Effector CD4-positive, alpha-beta T cell (primary cell): ENCODE results near the gene KRT36.

ENCODE experiments used
- DNase-seq: peaks from one replicate; pipeline ENCODE4 v3.0.0-alpha.2; 2020

The KRT36 gene

DNA sequence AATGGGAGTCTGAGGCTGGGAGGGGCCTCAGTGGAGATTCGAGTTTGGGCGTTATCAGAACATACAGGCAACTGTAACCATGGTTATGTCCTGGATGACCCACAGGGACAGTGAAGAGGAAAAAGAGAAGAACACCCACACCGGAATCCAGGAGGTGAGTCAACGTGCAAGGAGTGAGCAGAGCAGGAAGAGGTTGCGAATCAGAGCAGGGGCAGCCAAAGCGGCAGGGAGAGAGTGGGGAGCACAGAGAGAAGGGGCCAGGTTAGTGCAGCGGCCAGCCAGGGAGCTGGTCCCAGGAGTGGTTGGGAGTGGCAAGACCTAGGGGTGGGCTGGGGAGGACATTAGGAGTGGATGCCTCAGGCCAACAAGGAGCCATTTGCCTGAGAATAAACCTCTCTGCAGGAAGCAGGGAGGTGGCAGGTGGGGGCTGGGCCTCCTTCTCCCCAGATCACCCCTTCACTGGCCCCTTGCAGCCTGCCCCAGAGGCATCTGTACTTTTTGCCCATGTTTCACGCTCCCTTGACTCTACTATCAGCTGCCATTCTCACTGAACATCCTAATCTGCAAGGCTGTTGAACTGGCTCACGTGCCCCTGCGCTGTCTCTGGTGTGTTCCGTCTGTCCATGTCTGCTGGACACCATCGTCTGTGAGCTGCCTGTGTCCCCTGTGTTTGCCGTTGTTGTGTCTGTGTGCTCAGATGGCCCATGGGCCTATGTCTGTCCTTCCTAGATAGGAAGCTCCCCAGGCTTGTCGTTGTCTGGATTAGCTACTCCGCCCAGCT, 10.6 kb upstream of the KRT36 start:
- DNase-seq = no peak

DNA sequence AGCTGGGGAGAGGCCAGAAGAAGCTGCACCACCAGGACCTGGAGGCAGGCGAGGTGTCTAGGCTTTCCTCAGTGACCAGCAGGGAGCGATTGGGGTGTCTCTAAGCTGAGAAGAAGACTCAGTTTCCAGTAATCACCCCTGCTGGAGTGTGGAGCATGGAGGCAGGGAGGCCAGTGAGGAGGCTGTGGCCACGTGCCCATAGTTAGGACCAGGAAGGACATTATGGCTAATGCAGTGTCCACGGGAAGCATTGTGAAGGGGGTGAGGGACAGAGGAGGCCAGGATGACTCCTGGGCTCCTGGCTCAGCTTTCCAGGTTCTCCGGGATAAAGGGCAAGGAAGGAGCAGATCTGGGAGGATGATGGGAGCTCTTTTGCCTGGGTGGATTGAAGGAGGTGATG, 10.0 kb upstream of the KRT36 start:
- DNase-seq = no peak

DNA sequence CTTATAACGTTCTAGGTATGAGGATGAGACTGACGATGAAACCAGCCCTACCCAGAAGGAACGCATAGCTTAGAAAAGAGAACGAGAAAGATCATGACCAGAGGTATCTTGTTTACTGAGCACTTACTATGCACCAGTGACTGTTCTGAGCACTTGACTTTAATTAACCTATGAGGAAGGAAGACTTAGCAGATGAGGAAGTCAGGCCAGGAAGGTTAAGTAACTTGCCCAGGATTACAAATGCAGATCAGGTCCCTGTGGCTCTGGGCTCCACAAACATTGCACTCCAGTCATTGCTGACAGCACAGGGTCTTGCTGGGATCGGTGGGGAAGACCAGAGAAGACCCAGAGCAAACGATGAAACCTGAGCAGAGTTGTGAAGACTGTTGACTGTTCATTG, 8.6 kb upstream of the KRT36 start:
- DNase-seq = no peak

GRCh38 chr17:41496803-41497484, 7.2 kb upstream of the KRT36 start:
- DNase-seq = no peak

DNA sequence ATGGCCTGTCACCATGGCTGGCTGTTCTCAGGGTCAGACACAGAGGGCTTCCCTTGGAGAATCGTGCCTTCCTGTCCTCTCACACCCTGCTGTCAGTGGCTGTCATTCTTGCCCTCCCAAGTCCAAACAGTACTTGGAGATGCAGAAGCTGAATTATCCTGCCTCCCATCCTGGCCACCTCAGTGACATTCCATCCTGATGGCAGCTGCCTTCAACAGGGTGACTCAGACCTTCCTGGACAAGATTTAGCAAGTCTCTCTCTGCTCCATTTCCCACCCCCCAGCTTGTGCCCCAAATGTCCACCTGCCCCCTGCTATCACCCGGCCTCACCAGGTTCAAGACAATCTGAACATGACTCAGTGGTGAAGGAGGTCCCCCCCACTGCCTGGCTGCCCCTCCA, 4.8 kb upstream of the KRT36 start:
- no peak for DNase-seq

DNA sequence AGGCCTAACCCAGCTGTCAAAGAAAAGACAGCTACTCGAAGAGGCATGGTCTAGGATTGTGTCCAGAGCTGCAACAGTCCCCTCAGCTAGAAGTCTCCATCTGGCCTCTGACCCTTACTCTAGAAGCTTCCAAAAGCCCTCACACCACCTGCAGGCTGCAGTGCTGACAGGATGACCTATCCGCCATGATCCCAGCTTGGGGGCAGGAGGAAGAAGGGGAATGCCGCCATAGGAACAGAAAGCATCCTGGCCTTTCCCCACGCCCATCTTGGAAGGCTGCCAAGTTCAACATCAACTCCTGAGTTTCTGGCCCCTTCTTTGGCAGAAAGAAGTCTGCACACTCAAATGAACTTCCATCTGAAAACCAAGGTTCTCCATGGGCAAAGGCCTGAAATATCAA, 3.1 kb upstream of the KRT36 start:
- no peak for DNase-seq

DNA sequence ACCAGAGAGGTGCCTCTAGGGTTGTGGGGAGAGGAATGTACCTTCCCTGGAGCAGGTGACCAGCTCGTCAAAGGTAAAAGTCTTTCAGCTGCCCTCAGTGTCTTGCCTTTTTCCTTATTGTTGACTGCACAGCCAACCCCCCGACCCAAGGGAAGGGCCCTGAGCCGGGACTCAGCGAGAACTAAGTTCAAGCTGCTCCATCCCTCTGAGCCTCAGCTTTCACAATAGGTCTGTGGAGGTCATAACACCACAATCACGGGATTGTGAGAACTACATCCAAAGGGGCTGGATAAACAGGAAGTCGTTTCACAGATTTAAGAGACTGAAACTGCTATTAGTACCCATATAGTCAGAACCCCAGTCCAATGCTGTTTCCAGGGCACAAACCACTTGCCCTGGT, 2.6 kb upstream of the KRT36 start:
- DNase-seq = no peak

DNA sequence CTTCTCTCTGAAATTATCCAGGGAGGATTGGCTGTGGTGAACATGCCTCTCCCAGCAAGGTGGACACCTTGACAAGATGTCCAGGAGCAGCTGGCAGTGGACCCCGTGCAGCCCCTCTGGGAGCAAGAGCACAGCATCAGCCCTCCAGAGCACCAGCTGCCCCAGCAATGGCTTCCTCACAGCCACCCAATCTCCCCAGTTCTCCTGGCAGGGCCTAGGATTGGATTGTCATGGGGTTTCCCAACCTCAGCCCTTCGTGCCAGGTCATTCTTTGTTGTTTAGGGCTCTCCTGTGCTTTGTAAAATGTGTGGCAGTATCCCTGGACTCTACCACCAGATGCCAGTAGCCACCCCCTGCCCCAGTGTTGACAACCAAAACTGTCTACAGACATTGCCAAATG, 1.8 kb upstream of the KRT36 start:
- DNase-seq = no peak

- no peak for DNase-seq
Observed at GRCh38 chr17:41490000-41490990, 585 bp upstream of the KRT36 start.

DNA sequence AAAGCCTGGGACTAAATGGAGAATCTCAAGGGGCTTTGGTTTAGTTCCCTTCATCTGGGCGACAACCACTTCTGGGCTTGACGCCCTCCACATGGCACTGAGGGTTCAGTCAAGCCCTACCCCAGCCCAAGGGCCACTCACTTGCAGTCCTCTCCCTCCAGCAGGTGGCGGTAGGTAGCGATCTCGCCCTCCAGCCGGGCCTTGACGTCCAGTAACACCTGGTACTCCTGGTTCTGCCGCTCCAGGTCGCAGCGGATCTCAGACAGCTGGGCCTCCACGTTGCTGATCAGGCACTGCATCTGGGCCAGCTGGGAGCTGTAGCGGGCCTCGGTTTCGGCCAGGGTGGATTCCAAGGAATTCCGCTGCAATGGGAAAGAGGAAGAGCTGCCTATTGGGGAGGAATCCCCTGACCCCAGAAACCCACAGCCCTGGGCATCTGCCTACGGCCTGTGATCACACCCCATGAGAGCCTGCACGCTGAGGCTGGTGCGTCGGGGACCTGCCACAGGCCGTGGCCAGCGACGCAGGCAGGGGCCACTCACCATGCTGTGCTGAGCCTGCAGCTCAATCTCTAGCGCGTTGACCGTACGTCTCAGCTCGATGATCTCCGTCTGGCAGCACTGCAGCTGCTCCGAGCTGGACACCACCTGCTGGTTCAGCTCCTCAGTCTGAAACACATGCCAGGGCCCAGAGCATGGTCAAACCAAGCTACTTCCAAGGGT, 2.7 kb downstream of the KRT36 start:
- no peak for DNase-seq

- no peak for DNase-seq
Observed at GRCh38 chr17:41486316-41486715, 3.4 kb downstream of the KRT36 start.

GRCh38 chr17:41484920-41485904, 4.5 kb downstream of the KRT36 start:
- no peak for DNase-seq

GRCh38 chr17:41483991-41484826, 5.5 kb downstream of the KRT36 start:
- no peak for DNase-seq

- no peak for DNase-seq
Observed at GRCh38 chr17:41483531-41483930, 6.2 kb downstream of the KRT36 start.

GRCh38 chr17:41481036-41481435, 8.7 kb downstream of the KRT36 start, which contains the start of gene KRT35:
Gene KRT35 (minus strand): TSS chr17:41481151. CDS start chr17:41481097, 54 bp downstream.
- no peak for DNase-seq

DNA sequence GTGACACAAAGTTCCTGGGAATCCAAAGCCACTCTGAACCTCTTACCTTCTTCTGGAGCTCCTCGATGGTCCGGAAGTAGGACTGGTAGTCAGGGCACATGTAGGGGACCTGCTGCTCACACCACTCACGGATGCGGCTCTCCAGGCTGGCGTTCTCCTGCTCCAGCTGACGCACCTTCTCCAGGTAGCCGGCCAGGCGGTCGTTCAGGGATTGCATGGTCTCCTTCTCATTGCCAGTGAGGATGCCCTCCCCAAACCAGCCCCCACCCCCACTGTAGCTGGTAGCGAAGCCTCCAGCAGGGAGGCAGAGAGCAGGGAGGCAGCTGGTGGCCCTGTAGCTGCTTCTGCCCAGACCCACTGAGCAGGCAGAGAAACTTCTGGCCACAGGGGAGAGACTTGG, 9.1 kb downstream of the KRT36 start:
- DNase-seq = no peak

DNA sequence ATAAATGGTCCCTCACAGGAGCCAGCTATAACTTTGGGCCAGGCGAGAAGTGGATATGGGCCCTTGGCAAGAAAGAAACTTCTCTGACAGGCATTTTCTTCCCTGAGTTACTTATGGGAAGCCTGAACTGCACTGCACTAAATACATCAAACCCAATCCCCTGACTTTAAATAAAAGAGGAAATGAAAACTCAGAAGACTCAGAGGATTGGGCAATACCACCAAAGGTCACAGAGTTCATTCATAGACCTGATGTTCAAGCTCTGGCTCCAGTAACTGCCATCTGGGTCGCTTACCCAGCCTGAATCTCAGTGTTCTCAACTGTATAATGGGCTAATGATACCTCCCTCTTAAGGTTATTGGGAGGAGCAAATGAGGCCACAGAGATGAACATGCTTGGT, 9.6 kb downstream of the KRT36 start:
- no peak for DNase-seq

DNA sequence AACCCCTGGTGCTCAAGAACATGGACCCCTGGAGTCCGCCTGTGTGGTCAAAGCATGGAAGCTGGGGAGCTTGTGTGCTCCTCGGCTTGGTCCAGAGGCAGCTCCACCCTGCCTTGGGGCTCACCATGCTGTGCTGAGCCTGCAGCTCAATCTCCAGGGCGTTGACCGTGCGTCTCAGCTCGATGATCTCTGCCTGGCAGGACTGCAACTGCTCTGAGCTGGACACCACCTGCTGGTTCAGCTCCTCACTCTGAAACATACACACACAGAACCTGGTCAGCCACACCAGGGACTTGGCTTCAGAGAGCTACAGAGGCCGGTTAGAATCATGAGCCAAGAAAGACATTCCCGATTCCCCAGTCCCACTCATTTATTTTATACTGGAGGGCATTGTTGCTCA, 11.5 kb downstream of the KRT36 start:
- no peak for DNase-seq

DNA sequence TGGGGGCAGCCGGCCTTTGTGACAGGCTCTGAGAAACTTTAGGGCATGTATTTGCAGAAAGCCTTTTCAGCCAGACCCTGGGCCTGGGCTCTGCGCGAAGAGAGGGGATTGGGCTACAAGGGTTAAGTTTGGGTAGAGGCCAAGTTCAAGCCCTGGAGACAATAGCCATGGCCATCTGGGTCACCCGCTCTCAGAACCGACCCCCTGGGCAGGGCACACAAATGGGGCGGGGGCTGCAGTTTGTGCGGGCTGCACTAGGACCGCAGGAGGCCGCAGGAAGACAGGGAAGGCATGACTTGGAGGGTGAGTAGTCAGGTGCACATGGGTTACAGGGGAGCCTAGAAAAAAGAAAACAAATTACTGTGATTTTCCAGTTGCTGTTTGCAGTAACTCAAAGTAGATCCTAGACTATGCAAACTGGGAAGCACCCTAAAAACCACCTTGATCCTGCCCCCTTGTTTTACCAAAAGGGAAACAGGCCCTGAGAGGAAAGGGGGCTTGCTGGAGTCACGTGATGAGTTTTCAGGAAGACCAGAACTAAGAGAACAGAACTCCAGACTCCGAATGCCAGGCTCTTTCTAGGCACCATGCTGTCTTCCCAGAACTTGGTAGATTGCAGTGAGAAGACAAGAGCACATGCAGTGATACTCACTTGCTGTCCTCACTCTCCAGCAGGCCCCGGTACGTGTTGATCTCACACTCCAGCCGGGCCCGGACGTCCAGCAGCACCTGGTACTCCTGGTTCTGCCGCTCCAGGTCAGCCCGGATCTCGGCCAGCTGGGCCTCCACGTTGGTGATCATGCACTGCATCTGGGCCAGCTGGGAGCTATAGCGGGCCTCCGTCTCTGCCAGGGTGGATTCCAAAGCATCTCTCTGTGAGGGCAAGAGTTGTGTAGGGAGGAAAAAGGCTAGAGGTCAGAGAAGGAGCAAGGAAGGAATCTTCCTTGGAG, 12.6 kb downstream of the KRT36 start:
- no peak for DNase-seq
